OCI-LY7 (cell line): ENCODE measurements around the gene MAPK6. TPM values are rescaled to one million over a fixed set of nuclear protein-coding genes. Genes with fewer than 3 reads are reported as not detected.
A peak's percentile ranks its signal among the peaks of the same experiment; 100 is the strongest.

Experiments used
- BruUV-seq: library from RNA; stranded (reverse); fragments of 400-500 nt; replicated peaks from 2 replicates; lab custom pipeline; 2021; lab: Mats Ljungman, UMichigan
- CTCF ChIA-PET: fragments of 300-600 bp; sonication (Branson Sonifier 250); formaldehyde crosslinking; loops from one replicate; lab custom pipeline; 2022; ENCODE audit warnings: antibody characterized with exemption; ENCODE audit not compliant: unreplicated experiment; lab: Charles Lee
- POLR2A ChIA-PET: fragments of 300-600 bp; sonication (Branson Sonifier 250); formaldehyde crosslinking; loops from one replicate; lab custom pipeline; 2022; ENCODE audit warnings: antibody characterized with exemption; lab: Charles Lee
- DNase-seq: peaks from one replicate; pipeline ENCODE4 v3.0.0-alpha.2; 2015; ENCODE audit warnings: low spot score
- H2AFZ ChIP-seq: fragments of 200-600 bp; sonication (generic), shearing (Covaris generic); 2 replicates; pipeline ENCODE4 v1.6.1; 2014; ENCODE audit warnings: mild to moderate bottlenecking, antibody characterized with exemption, low read length, moderate library complexity
- H3K27ac ChIP-seq: fragments of 200-600 bp; sonication (generic); 2 replicates; pipeline ENCODE4 v1.5.1; 2014; ENCODE audit warnings: mixed run types, low read depth, mild to moderate bottlenecking, moderate library complexity, low read length, inconsistent platforms; ENCODE audit not compliant: poor library complexity, severe bottlenecking
- H3K36me3 ChIP-seq: fragments of 200-600 bp; sonication (generic); 2 replicates; pipeline ENCODE4 v1.6.1; 2014; ENCODE audit warnings: mild to moderate bottlenecking, antibody characterized with exemption, low read length, moderate library complexity, mixed read lengths; ENCODE audit not compliant: insufficient read depth
- H3K4me1 ChIP-seq: fragments of 200-600 bp; sonication (generic); 2 replicates; pipeline ENCODE4 v1.5.1; 2014; ENCODE audit warnings: mild to moderate bottlenecking, low read length; ENCODE audit not compliant: insufficient read depth, poor library complexity, severe bottlenecking
- H3K4me2 ChIP-seq: fragments of 200-600 bp; sonication (generic); 2 replicates; pipeline ENCODE4 v1.6.1; 2014; ENCODE audit warnings: mild to moderate bottlenecking, low read length
- H3K4me3 ChIP-seq: fragments of 200-600 bp; sonication (generic); 2 replicates; pipeline ENCODE4 v1.5.1; 2014; ENCODE audit warnings: mild to moderate bottlenecking, low read depth, low read length; ENCODE audit not compliant: poor library complexity, severe bottlenecking
- H3K79me2 ChIP-seq: fragments of 200-600 bp; sonication (generic); 2 replicates; pipeline ENCODE4 v1.6.1; 2016; ENCODE audit warnings: low read depth, mild to moderate bottlenecking, low read length, moderate library complexity, mixed read lengths; ENCODE audit not compliant: insufficient read depth
- H3K9me2 ChIP-seq: fragments of 200-600 bp; sonication (generic); 2 replicates; pipeline ENCODE4 v1.6.1; 2016; ENCODE audit warnings: mild to moderate bottlenecking, low read length, mixed read lengths; ENCODE audit not compliant: insufficient read depth
- H3K9me3 ChIP-seq: fragments of 200-600 bp; sonication (generic); 2 replicates; pipeline ENCODE4 v1.6.1; 2014; ENCODE audit warnings: mild to moderate bottlenecking, mixed run types, low read length, mixed read lengths
- H4K20me1 ChIP-seq: fragments of 200-600 bp; sonication (generic); 2 replicates; pipeline ENCODE4 v1.6.1; 2014; ENCODE audit warnings: mild to moderate bottlenecking, antibody characterized with exemption, low read length, moderate library complexity, mixed read lengths; ENCODE audit not compliant: insufficient read depth
- EZH2phosphoT487 ChIP-seq: fragments of 200-600 bp; sonication (generic); IDR thresholded peaks from 2 replicates; pipeline ENCODE4 v1.6.1; 2018; ENCODE audit warnings: low read depth, borderline replicate concordance, mild to moderate bottlenecking, mixed run types, antibody characterized with exemption, low read length, moderate library complexity, mixed read lengths
- intact Hi-C: fragments of 100-400 bp; cut with micrococcal nuclease; formaldehyde crosslinking; loops from one replicate; pipeline ENCODE4 v1.10.0; 2022; ENCODE audit not compliant: unreplicated experiment
- total RNA-seq, 2 experiments: library from RNA; depleted of rRNA in 1 of 2; stranded (reverse); fragments of >200 nt in 1 of 2; shearing (Covaris generic) in 1 of 2; gene quantifications; 2 replicates each; pipeline ENCODE4 v1.2.3, GENCODE V29; 2014 to 2022
- TF ChIP-seq, protein P1 (sequence below): fragments of 200-600 bp; sonication (generic); conservative IDR thresholded peaks from 2 replicates; pipeline ENCODE4 v1.5.1; 2014; ENCODE audit warnings: mild to moderate bottlenecking, antibody characterized with exemption, low read length, moderate library complexity, mixed read lengths

The MAPK6 gene
- total RNA-seq, 2 experiments from 2014 or later = 19.8 to 49.7 TPM

- no TSS peak for BruUV-seq
- Histone ChIP-seq H3K36me3 (no peaks in the 10 kb centered on the region), H3K4me3 (no peak overlapping the region), H3K9me3 (no peaks in the 10 kb centered on the region), H4K20me1 (no peaks in the 10 kb centered on the region), H2AFZ (peak overlapping the region; percentile 34; the same call in 1 of the 2 replicates), H3K9me2 (no peaks in the 10 kb centered on the region), H3K4me2 (no peak overlapping the region), H3K27ac (no peak overlapping the region), H3K4me1 (peaks cover 35% of the 10 kb centered on the region), H3K79me2 (no peaks in the 10 kb centered on the region)
- ChIA-PET POLR2A (interaction anchor here (0.6 to 1.0 kb wide), 2 partner anchors 33 to 42 kb away, joined by 3 to 4 read pairs; no protein-coding TSS in a partner anchor), CTCF (no interaction called here)
- TF ChIP-seq EZH2phosphoT487 = no peak
- TF ChIP-seq, protein P1, sequence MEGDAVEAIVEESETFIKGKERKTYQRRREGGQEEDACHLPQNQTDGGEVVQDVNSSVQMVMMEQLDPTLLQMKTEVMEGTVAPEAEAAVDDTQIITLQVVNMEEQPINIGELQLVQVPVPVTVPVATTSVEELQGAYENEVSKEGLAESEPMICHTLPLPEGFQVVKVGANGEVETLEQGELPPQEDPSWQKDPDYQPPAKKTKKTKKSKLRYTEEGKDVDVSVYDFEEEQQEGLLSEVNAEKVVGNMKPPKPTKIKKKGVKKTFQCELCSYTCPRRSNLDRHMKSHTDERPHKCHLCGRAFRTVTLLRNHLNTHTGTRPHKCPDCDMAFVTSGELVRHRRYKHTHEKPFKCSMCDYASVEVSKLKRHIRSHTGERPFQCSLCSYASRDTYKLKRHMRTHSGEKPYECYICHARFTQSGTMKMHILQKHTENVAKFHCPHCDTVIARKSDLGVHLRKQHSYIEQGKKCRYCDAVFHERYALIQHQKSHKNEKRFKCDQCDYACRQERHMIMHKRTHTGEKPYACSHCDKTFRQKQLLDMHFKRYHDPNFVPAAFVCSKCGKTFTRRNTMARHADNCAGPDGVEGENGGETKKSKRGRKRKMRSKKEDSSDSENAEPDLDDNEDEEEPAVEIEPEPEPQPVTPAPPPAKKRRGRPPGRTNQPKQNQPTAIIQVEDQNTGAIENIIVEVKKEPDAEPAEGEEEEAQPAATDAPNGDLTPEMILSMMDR = no peak
- intact Hi-C loops = no loop called here
- no peak for DNase-seq
Measured at GRCh38 chr15:52012210-52012609, 6.8 kb upstream of the MAPK6 start.

DNA sequence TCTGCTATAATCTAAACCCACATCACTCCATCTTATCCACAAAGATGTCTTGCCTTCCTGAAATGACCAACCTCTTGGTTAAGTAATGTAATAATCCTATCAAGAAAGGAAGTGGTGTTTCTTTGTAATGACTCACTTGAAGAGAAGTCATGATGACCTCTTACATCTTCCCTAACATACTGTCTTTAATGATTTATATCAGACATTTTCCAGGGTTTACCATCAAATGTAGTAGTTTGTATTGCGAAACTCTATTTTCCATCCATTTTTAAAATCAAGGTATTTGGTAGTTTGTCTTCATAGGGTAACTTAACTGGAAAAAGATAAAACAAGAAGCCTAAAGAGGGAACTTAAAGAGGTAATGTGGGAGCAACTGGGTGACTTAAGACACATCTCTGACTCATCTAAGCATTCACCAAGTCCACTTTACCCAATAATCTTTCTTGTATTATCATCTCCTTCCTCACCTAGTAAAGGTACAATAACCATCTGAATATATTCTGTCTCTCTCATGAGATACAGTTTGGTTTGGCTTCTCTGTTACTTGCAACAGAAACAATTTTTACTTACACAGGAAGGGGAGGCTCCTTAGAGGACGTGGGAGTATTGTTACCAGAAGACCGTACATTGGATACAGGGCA lies 5.7 kb upstream of the MAPK6 start:
- DNase-seq = no peak
- CTCF ChIA-PET = no interaction called here
- Histone ChIP-seq H3K27ac (no peak overlapping the region), H3K9me3 (no peaks in the 10 kb centered on the region), H3K4me1 (peaks cover 29% of the 10 kb centered on the region), H3K36me3 (no peaks in the 10 kb centered on the region), H3K4me3 (no peak overlapping the region), H2AFZ (no peak overlapping the region), H3K4me2 (no peak overlapping the region), H3K9me2 (no peaks in the 10 kb centered on the region), H3K79me2 (no peaks in the 10 kb centered on the region), H4K20me1 (no peaks in the 10 kb centered on the region)
- TF ChIP-seq EZH2phosphoT487 = no peak
- TF ChIP-seq, protein P1 = no peak
- POLR2A ChIA-PET = interaction anchor here (1.0 kb wide), 1 partner anchor 34 kb away, joined by 4 read pairs; no protein-coding TSS in a partner anchor
- intact Hi-C loops = no loop called here
- no TSS peak for BruUV-seq

DNA sequence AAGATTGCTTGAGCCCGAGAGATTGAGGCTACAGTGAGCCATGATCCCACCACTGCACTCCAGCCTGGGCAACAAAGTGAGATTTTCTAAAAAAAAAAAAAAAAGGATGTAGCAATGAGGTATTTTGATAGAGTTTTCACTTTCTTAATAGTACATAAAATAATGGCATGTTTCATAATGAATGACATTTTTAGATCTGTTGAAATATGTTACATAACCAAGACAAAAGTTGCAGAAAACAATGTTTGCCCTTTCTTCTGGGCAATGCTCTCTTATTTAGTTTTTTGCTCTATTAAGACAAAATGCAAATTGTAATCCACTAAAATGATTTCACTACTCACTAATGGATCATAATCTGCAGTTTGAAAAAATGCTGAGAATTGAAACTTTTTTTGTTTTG lies 4.4 kb upstream of the MAPK6 start:
- no peaks in the 10 kb centered on the region for H3K36me3 ChIP-seq
- H3K9me2 ChIP-seq = no peaks in the 10 kb centered on the region
- peaks cover 21% of the 10 kb centered on the region for H3K4me1 ChIP-seq
- TF ChIP-seq, protein P1 = no peak
- TF ChIP-seq EZH2phosphoT487 = no peak
- H3K4me3 ChIP-seq = no peak overlapping the region
- DNase-seq = no peak
- H3K79me2 ChIP-seq = no peaks in the 10 kb centered on the region; the same call in 1 of the 2 replicates
- H2AFZ ChIP-seq = no peak overlapping the region
- H3K9me3 ChIP-seq = no peaks in the 10 kb centered on the region
- BruUV-seq = no TSS peak
- no peaks in the 10 kb centered on the region for H4K20me1 ChIP-seq
- intact Hi-C loops = loop anchor here (5.0 kb wide), 1 partner anchor 182 kb away; no protein-coding TSS in a partner anchor
- no peak overlapping the region for H3K27ac ChIP-seq
- CTCF ChIA-PET = no interaction called here
- POLR2A ChIA-PET = interaction anchor here (0.8 kb wide), 1 partner anchor 11 kb away, joined by 3 read pairs; no protein-coding TSS in a partner anchor
- no peak overlapping the region for H3K4me2 ChIP-seq
